ENCODE measurements around the gene HOGA1.

DNA sequence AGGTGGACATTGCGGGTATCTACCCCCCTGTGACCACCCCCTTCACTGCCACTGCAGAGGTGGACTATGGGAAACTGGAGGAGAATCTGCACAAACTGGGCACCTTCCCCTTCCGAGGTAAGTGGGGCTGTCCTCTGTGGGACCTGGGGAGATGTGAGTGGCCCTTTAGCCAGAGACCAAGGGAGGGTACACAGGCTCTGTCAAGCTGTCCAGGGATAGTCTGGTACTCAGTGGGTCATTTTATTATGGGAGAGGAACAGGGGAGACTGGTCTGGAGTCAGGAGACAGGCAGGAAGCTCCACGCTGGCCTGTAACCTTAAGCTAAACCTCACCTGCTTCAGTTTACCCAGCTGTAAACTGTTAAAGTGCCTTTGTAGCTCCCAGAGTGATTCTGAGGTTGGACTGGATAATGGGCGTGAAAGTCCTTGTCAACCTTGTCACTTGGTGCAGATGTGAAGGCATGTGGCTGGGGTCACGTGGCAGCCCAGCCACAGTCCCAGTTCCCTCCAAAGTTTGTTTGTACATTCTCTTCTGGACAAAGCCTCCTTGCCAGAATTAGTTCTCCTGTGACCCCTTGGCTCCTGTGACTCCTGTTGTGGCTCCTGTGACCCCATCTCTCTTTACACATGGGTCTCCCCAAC is 729 bp downstream of the HOGA1 start:
- no peak for TF ChIP-seq EZH2 (IDR thresholded peaks at IDR 0.05; ENCODE audit: borderline replicate concordance, low read depth, low read length, poor library complexity, severe bottlenecking)
- TF ChIP-seq, protein P1, sequence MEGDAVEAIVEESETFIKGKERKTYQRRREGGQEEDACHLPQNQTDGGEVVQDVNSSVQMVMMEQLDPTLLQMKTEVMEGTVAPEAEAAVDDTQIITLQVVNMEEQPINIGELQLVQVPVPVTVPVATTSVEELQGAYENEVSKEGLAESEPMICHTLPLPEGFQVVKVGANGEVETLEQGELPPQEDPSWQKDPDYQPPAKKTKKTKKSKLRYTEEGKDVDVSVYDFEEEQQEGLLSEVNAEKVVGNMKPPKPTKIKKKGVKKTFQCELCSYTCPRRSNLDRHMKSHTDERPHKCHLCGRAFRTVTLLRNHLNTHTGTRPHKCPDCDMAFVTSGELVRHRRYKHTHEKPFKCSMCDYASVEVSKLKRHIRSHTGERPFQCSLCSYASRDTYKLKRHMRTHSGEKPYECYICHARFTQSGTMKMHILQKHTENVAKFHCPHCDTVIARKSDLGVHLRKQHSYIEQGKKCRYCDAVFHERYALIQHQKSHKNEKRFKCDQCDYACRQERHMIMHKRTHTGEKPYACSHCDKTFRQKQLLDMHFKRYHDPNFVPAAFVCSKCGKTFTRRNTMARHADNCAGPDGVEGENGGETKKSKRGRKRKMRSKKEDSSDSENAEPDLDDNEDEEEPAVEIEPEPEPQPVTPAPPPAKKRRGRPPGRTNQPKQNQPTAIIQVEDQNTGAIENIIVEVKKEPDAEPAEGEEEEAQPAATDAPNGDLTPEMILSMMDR (conservative IDR thresholded peaks at IDR 0.05; ENCODE audit: low read depth, low read length) = no peak

Data from A673 (cell line).